ENCODE measurements around the gene PSORS1C1. TPM values are rescaled to one million over a fixed set of nuclear protein-coding genes. Genes with fewer than 3 reads are reported as not detected.

Gene PSORS1C1
- total RNA-seq, 4 donors from 2014 or later = 6.5 to 26.5 (median 22.0) TPM; not detected in 1

GRCh38 chr6:31125162-31125561 lies 10.6 kb downstream of the PSORS1C1 start:
- TF ChIP-seq POLR2A (IDR thresholded peaks at IDR 0.05) (no peak), CTCF (IDR thresholded peaks at IDR 0.05) (no peak)
- Histone ChIP-seq H3K27me3 (no peaks in the 10 kb centered on the region), H3K36me3 (no peaks in the 10 kb centered on the region), H3K4me1 (peaks cover 0 to 7% (median 0%) of the 10 kb centered on the region in 4 donors), H3K9me3 (no peaks in the 10 kb centered on the region), H3K4me3 (no peak overlapping the region), H3K27ac (no peak overlapping the region)
- no peak for DNase-seq

- H3K27me3 ChIP-seq = no peaks in the 10 kb centered on the region
- no peak for DNase-seq
- peaks cover 0 to 7% (median 0%) of the 10 kb centered on the region in 4 donors for H3K4me1 ChIP-seq
- H3K36me3 ChIP-seq = no peaks in the 10 kb centered on the region
- no peak overlapping the region for H3K4me3 ChIP-seq
- no peak overlapping the region for H3K27ac ChIP-seq
- TF ChIP-seq POLR2A (IDR thresholded peaks at IDR 0.05) (no peak), CTCF (IDR thresholded peaks at IDR 0.05) (no peak)
- H3K9me3 ChIP-seq = no peaks in the 10 kb centered on the region
These were observed 11.2 kb downstream of the PSORS1C1 start for GRCh38 chr6:31125586-31126363.

- Histone ChIP-seq H3K4me3 (no peak overlapping the region), H3K4me1 (peaks cover 0 to 7% (median 0%) of the 10 kb centered on the region in 4 donors), H3K9me3 (no peaks in the 10 kb centered on the region), H3K36me3 (no peaks in the 10 kb centered on the region), H3K27me3 (no peaks in the 10 kb centered on the region), H3K27ac (no peak overlapping the region)
- TF ChIP-seq POLR2A (IDR thresholded peaks at IDR 0.05) (no peak), CTCF (IDR thresholded peaks at IDR 0.05) (peak in 1 of 6 experiments; percentile 13)
- DNase-seq = no peak
These were observed 12.0 kb downstream of the PSORS1C1 start for GRCh38 chr6:31126396-31127175.

- Histone ChIP-seq H3K27ac (no peak overlapping the region), H3K4me1 (peaks cover 0 to 7% (median 0%) of the 10 kb centered on the region in 4 donors), H3K9me3 (no peaks in the 10 kb centered on the region), H3K36me3 (no peaks in the 10 kb centered on the region), H3K4me3 (no peak overlapping the region), H3K27me3 (no peaks in the 10 kb centered on the region)
- TF ChIP-seq POLR2A (IDR thresholded peaks at IDR 0.05) (no peak), CTCF (IDR thresholded peaks at IDR 0.05) (peak; percentile 57 to 90 (median 74))
- peak; percentile 72 to 92 (median 74) for DNase-seq
These were observed 13.6 kb downstream of the PSORS1C1 start for GRCh38 chr6:31128093-31128676.

GRCh38 chr6:31129130-31129529 lies 14.5 kb downstream of the PSORS1C1 start:
- no peak for DNase-seq
- Histone ChIP-seq H3K9me3 (no peaks in the 10 kb centered on the region), H3K27me3 (no peaks in the 10 kb centered on the region), H3K27ac (no peak overlapping the region), H3K4me3 (no peak overlapping the region), H3K36me3 (no peaks in the 10 kb centered on the region), H3K4me1 (peaks cover 0 to 7% (median 0%) of the 10 kb centered on the region in 4 donors)
- no peak for TF ChIP-seq CTCF (IDR thresholded peaks at IDR 0.05)
- TF ChIP-seq POLR2A (IDR thresholded peaks at IDR 0.05) = no peak

Measured in Peyer's patch (tissue), 4 donors.